HEK293 (cell line): ENCODE data around the gene RBM4B.

Experiments used
- GLIS2 ChIP-seq: fragments of 450-650 bp; formaldehyde crosslinking; IDR thresholded peaks from 2 replicates; pipeline ENCODE4 v1.5.1; 2016; ENCODE audit warnings: missing biosample characterization, missing genetic modification characterization
- KLF10 ChIP-seq: fragments of 450-650 bp; IDR thresholded peaks from 2 replicates; pipeline ENCODE4 v1.5.1; 2018; ENCODE audit warnings: missing biosample characterization, mild to moderate bottlenecking, missing genetic modification characterization
- MEIS1 ChIP-seq: sonication (generic); formaldehyde crosslinking; IDR thresholded peaks from 2 replicates; pipeline ENCODE4 v1.8.1; 2022; ENCODE audit warnings: missing genetic modification reagents, mild to moderate bottlenecking, borderline replicate concordance
- MYNN ChIP-seq: fragments of 450-650 bp; formaldehyde crosslinking; IDR thresholded peaks from 2 replicates; pipeline ENCODE4 v1.5.1; 2016; ENCODE audit warnings: missing biosample characterization, missing genetic modification characterization, borderline replicate concordance
- PRDM2 ChIP-seq: fragments of 450-650 bp; formaldehyde crosslinking; IDR thresholded peaks from 2 replicates; pipeline ENCODE4 v1.5.1; 2016; ENCODE audit warnings: missing biosample characterization, missing genetic modification characterization, borderline replicate concordance
- ZBTB17 ChIP-seq: fragments of 450-650 bp; formaldehyde crosslinking; IDR thresholded peaks from 2 replicates; pipeline ENCODE4 v1.5.1; 2016; ENCODE audit warnings: missing biosample characterization, missing genetic modification characterization
- ZBTB21 ChIP-seq: fragments of 450-650 bp; formaldehyde crosslinking; IDR thresholded peaks from 2 replicates; pipeline ENCODE4 v1.5.1; 2017; ENCODE audit warnings: missing biosample characterization, missing genetic modification characterization
- ZBTB26 ChIP-seq: fragments of 450-650 bp; formaldehyde crosslinking; optimal IDR thresholded peaks from 2 replicates; pipeline ENCODE3; 2016; ENCODE audit warnings: missing biosample characterization, mild to moderate bottlenecking, missing genetic modification characterization
- ZFHX2 ChIP-seq: fragments of 450-650 bp; formaldehyde crosslinking; conservative IDR thresholded peaks from 2 replicates; pipeline ENCODE4 v1.5.1; 2016; ENCODE audit warnings: missing biosample characterization, missing genetic modification characterization
- ZFP37 ChIP-seq: fragments of 450-650 bp; formaldehyde crosslinking; IDR thresholded peaks from 2 replicates; pipeline ENCODE4 v1.5.1; 2016; ENCODE audit warnings: missing biosample characterization, missing genetic modification characterization
- ZNF148 ChIP-seq: fragments of 450-650 bp; formaldehyde crosslinking; IDR thresholded peaks from 2 replicates; pipeline ENCODE4 v1.5.0; 2017; ENCODE audit warnings: missing biosample characterization, missing genetic modification characterization, borderline replicate concordance
- ZNF174 ChIP-seq: fragments of 450-650 bp; formaldehyde crosslinking; IDR thresholded peaks from 2 replicates; pipeline ENCODE4 v1.5.0; 2017; ENCODE audit warnings: missing biosample characterization, mild to moderate bottlenecking, missing genetic modification characterization
- ZNF2 ChIP-seq: fragments of 450-650 bp; formaldehyde crosslinking; IDR thresholded peaks from 2 replicates; pipeline ENCODE4 v1.5.1; 2016; ENCODE audit warnings: missing biosample characterization, missing genetic modification characterization
- ZNF280C ChIP-seq: fragments of 450-650 bp; formaldehyde crosslinking; IDR thresholded peaks from 2 replicates; pipeline ENCODE4 v1.5.1; 2016; ENCODE audit warnings: missing biosample characterization, missing genetic modification characterization
- ZNF324 ChIP-seq: fragments of 450-650 bp; formaldehyde crosslinking; IDR thresholded peaks from 2 replicates; pipeline ENCODE4 v1.5.1; 2016; ENCODE audit warnings: missing biosample characterization, missing genetic modification characterization
- ZNF366 ChIP-seq: fragments of 450-650 bp; formaldehyde crosslinking; conservative IDR thresholded peaks from 2 replicates; pipeline ENCODE4 v1.5.1; 2016; ENCODE audit warnings: missing biosample characterization, missing genetic modification characterization
- ZNF555 ChIP-seq: fragments of 450-650 bp; formaldehyde crosslinking; conservative IDR thresholded peaks from 2 replicates; pipeline ENCODE4 v1.5.1; 2017; ENCODE audit warnings: missing biosample characterization, mild to moderate bottlenecking, missing genetic modification characterization, inconsistent platforms
- ZNF560 ChIP-seq: fragments of 450-650 bp; formaldehyde crosslinking; IDR thresholded peaks from 2 replicates; pipeline ENCODE4 v1.5.1; 2017; ENCODE audit warnings: missing biosample characterization, missing genetic modification characterization, borderline replicate concordance
- ZNF561 ChIP-seq: fragments of 450-650 bp; IDR thresholded peaks from 2 replicates; pipeline ENCODE4 v1.5.1; 2018; ENCODE audit warnings: missing biosample characterization, missing genetic modification characterization, borderline replicate concordance
- ZNF670 ChIP-seq: fragments of 450-650 bp; formaldehyde crosslinking; IDR thresholded peaks from 2 replicates; pipeline ENCODE4 v1.5.1; 2016; ENCODE audit warnings: missing biosample characterization, missing genetic modification characterization, low read depth
- ZNF704 ChIP-seq: fragments of 450-650 bp; formaldehyde crosslinking; IDR thresholded peaks from 2 replicates; pipeline ENCODE4 v1.5.1; 2016; ENCODE audit warnings: missing biosample characterization, missing genetic modification characterization
- ZNF792 ChIP-seq: fragments of 450-650 bp; formaldehyde crosslinking; IDR thresholded peaks from 2 replicates; pipeline ENCODE4 v1.5.1; 2016; ENCODE audit warnings: missing biosample characterization, missing genetic modification characterization

The RBM4B gene

GRCh38 chr11:66677599-66678375 is at the start of gene RBM4B (continued):
- TF ChIP-seq ZBTB17 (tag by site-specific recombination) (no peak), ZNF792 (tag by site-specific recombination) (no peak), ZNF555 (tag by site-specific recombination) (no peak), ZNF148 (tag by site-specific recombination) (no peak), ZNF561 (no peak), ZBTB26 (tag by site-specific recombination) (peak; percentile 97), PRDM2 (tag by site-specific recombination) (no peak), ZBTB21 (0 out of 2 replicates have a peak, but pooled peaks have one; percentile 17), MYNN (tag by site-specific recombination) (no peak), ZFHX2 (peak; percentile 39), ZNF670 (tag by site-specific recombination) (no peak), ZNF280C (no peak), MEIS1 (CRISPR knock-in tag) (no peak), GLIS2 (tag by site-specific recombination) (peak; percentile 86), ZNF174 (tag by site-specific recombination) (no peak), ZNF366 (tag by site-specific recombination) (no peak), ZFP37 (tag by site-specific recombination) (no peak), ZNF2 (tag by site-specific recombination) (no peak; the same call in 1 of the 2 replicates), ZNF324 (tag by site-specific recombination) (no peak; the same call in 1 of the 2 replicates), ZNF704 (tag by site-specific recombination) (no peak), KLF10 (tag by site-specific recombination) (peak; percentile 75), ZNF560 (tag by site-specific recombination) (no peak)
